Liver (tissue), 9 donors: ENCODE results near the gene WWC2. TPM values are rescaled to one million over a fixed set of nuclear protein-coding genes. Genes with fewer than 3 reads are reported as not detected.

Source experiments
- DNase-seq: peaks from one replicate; pipeline ENCODE4 v3.0.0-alpha.2; 2017; ENCODE audit warnings: low spot score
- H3K27ac ChIP-seq, 2 donors: one replicate each; pipeline ENCODE4 v1.7.0; 2013; ENCODE audit warnings: inconsistent platforms in 2 of 2, low read length in 2 of 2, control low read depth in 1 of 2, low read depth in 1 of 2, mild to moderate bottlenecking in 1 of 2
- H3K27me3 ChIP-seq, 4 donors: one replicate each; pipeline versions ENCODE4 v1.6.1 to v1.7.0; 2013; ENCODE audit warnings: low read length in 3 of 4, inconsistent platforms in 1 of 4, mild to moderate bottlenecking in 1 of 4, moderate library complexity in 1 of 4; ENCODE audit not compliant: control insufficient read depth in 4 of 4, insufficient read depth in 4 of 4
- H3K36me3 ChIP-seq, 4 donors: one replicate each; pipeline versions ENCODE4 v1.6.1 to v1.7.0; 2013; ENCODE audit warnings: low read length in 3 of 4, mild to moderate bottlenecking in 3 of 4, low read depth in 1 of 4, moderate library complexity in 1 of 4; ENCODE audit not compliant: control insufficient read depth in 4 of 4, insufficient read depth in 3 of 4
- H3K4me1 ChIP-seq, 4 donors: one replicate each; pipeline versions ENCODE4 v1.6.1 to v1.7.0; 2013; ENCODE audit warnings: low read length in 3 of 4, mild to moderate bottlenecking in 3 of 4, moderate library complexity in 1 of 4; ENCODE audit not compliant: control insufficient read depth in 4 of 4, insufficient read depth in 4 of 4
- H3K4me3 ChIP-seq, 3 donors: one replicate each; pipeline versions ENCODE4 v1.6.1 to v1.7.0; 2013; ENCODE audit warnings: low read length in 3 of 3, control low read depth in 1 of 3, low read depth in 1 of 3, mild to moderate bottlenecking in 1 of 3
- H3K9ac ChIP-seq, 2 donors: one replicate each; pipeline ENCODE4 v1.7.0; 2013; ENCODE audit warnings: low read length in 2 of 2, mild to moderate bottlenecking in 2 of 2, moderate library complexity in 2 of 2, control low read depth in 1 of 2, low read depth in 1 of 2
- H3K9me3 ChIP-seq, 4 donors: one replicate each; pipeline versions ENCODE4 v1.6.1 to v1.7.0; 2013; ENCODE audit warnings: low read length in 3 of 4; ENCODE audit not compliant: control insufficient read depth in 4 of 4
- CTCF ChIP-seq: fragments of 150-350 bp; IDR thresholded peaks from 2 replicates; pipeline ENCODE4 v1.5.1; 2017; ENCODE audit warnings: improper control_type of control experiment, low read depth, low read length; ENCODE audit not compliant: missing input control
- EGR1 ChIP-seq, 2 donors: IDR thresholded peaks; 2 replicates each; pipeline ENCODE4 v1.6.1; 2016 to 2018; ENCODE audit warnings: antibody characterized with exemption in 2 of 2, low read depth in 2 of 2
- FOXA1 ChIP-seq: IDR thresholded peaks from 2 replicates; pipeline ENCODE4 v1.6.1; 2016; ENCODE audit warnings: antibody characterized with exemption
- GABPA ChIP-seq, 2 donors: IDR thresholded peaks in 1 of 2; conservative IDR thresholded peaks in 1 of 2; 2 replicates each; pipeline ENCODE4 v1.6.1; 2016; ENCODE audit warnings: antibody characterized with exemption in 2 of 2, mild to moderate bottlenecking in 1 of 2, moderate library complexity in 1 of 2
- HNF4A ChIP-seq, 2 donors: conservative IDR thresholded peaks; 2 replicates each; pipeline ENCODE4 v1.6.1; 2016; ENCODE audit warnings: antibody characterized with exemption in 2 of 2, mild to moderate bottlenecking in 2 of 2
- HNF4G ChIP-seq: IDR thresholded peaks from 2 replicates; pipeline ENCODE4 v1.6.1; 2016; ENCODE audit warnings: antibody characterized with exemption
- JUND ChIP-seq, 2 donors: IDR thresholded peaks; 2 replicates each; pipeline ENCODE4 v1.6.1; 2016; ENCODE audit warnings: antibody characterized with exemption in 2 of 2
- NR2F2 ChIP-seq: IDR thresholded peaks from 2 replicates; pipeline ENCODE4 v1.6.1; 2016; ENCODE audit warnings: antibody characterized with exemption
- RAD21 ChIP-seq, 2 donors: IDR thresholded peaks; 2 replicates each; pipeline ENCODE4 v1.6.1; 2016; ENCODE audit warnings: antibody characterized with exemption in 2 of 2, mild to moderate bottlenecking in 2 of 2
- REST ChIP-seq: IDR thresholded peaks from 2 replicates; pipeline ENCODE4 v1.6.1; 2016; ENCODE audit warnings: antibody characterized with exemption, mild to moderate bottlenecking
- RXRA ChIP-seq, 2 donors: IDR thresholded peaks; 2 replicates each; pipeline ENCODE4 v1.6.1; 2017 to 2018; ENCODE audit warnings: antibody characterized with exemption in 2 of 2, mild to moderate bottlenecking in 1 of 2
- TAF1 ChIP-seq: conservative IDR thresholded peaks from 2 replicates; pipeline ENCODE4 v1.6.1; 2016; ENCODE audit warnings: antibody characterized with exemption, mild to moderate bottlenecking
- YY1 ChIP-seq: IDR thresholded peaks from 2 replicates; pipeline ENCODE4 v1.6.1; 2016; ENCODE audit warnings: antibody characterized with exemption, mild to moderate bottlenecking
- ZBTB33 ChIP-seq: IDR thresholded peaks from 2 replicates; pipeline ENCODE4 v1.6.1; 2016; ENCODE audit warnings: antibody characterized with exemption
- WGBS: extraction: QIAGEN DNeasy Blood & Tissue Kit; methylation state at CpG from one replicate; pipeline ENCODE4 v1.1.7; 2013; 5-methylcytosine and 5-hydroxymethylcytosine counted together
- polyA plus RNA-seq, 2 donors: library from polyadenylated mRNA; stranded (reverse) in 1 of 2; unstranded in 1 of 2; fragments of 200-250 nt in 1 of 2; fragments of >200 nt in 1 of 2; fragmentation: Nextera tagmentation in 1 of 2; extraction: Ambion mirVana in 1 of 2; gene quantifications; one replicate each; pipeline versions ENCODE4 v1.2.1 to v1.2.3, GENCODE V29; 2013 to 2015
- total RNA-seq, 2 donors: library from RNA; depleted of rRNA; stranded (reverse); fragments of >200 nt; gene quantifications; one replicate each; pipeline ENCODE4 v1.2.3, GENCODE V29; 2014
- TF ChIP-seq, protein P1 (sequence below): IDR thresholded peaks from 2 replicates; pipeline ENCODE4 v1.6.1; 2016; ENCODE audit warnings: antibody characterized with exemption
- TF ChIP-seq, protein P2 (sequence below): IDR thresholded peaks from 2 replicates; pipeline ENCODE4 v1.6.1; 2016; ENCODE audit warnings: antibody characterized with exemption
- donor health status: healthy.
- donor health status: healthy.
- donor health status: healthy.
- donor health status: healthy.
- donor health status: healthy.

The WWC2 gene
- total and polyA plus RNA-seq, 4 donors, result 8.6 to 60.1 (median 13.3) TPM

DNA sequence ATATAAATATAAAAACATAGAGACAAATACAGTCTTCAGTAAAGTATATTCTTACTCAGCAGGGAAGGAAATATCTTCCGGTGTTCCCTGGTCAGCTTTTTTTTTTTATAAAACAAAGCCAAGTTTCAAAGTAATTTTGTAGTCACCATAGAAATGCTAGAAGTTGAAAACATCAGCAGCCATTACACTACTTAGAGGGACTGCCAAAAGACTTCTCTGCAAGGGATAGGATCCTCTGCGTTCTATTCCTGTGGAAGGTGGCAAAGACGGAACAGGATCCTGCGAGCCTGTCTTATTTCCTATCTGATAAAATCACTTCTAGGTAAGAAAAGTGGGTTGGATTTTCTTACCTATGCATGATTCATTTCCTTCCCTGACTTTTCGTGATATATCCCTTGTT lies 201.6 kb downstream of the WWC2 start:
- no peaks in the 10 kb centered on the region for H3K27me3 ChIP-seq
- 88% methylated on average over 5 of the region's 5 CpGs for WGBS
- H3K27ac ChIP-seq, result no peak overlapping the region
- TF ChIP-seq RXRA (IDR thresholded peaks at IDR 0.05), result no peak
- TF ChIP-seq GABPA (IDR thresholded peaks at IDR 0.05 in 1 of 2, conservative IDR thresholded peaks at IDR 0.05 in 1 of 2), result no peak
- TF ChIP-seq, protein P1, sequence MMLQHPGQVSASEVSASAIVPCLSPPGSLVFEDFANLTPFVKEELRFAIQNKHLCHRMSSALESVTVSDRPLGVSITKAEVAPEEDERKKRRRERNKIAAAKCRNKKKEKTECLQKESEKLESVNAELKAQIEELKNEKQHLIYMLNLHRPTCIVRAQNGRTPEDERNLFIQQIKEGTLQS, result no peak
- TF ChIP-seq REST, result no peak
- no peak for TF ChIP-seq NR2F2
- no peak for TF ChIP-seq YY1
- peaks cover 4 to 26% (median 13%) of the 10 kb centered on the region in 4 donors for H3K36me3 ChIP-seq
- no peak overlapping the region for H3K9ac ChIP-seq
- H3K9me3 ChIP-seq, result no peaks in the 10 kb centered on the region
- H3K4me1 ChIP-seq, result no peaks in the 10 kb centered on the region
- no peak overlapping the region for H3K4me3 ChIP-seq
- DNase-seq, result no peak

DNA sequence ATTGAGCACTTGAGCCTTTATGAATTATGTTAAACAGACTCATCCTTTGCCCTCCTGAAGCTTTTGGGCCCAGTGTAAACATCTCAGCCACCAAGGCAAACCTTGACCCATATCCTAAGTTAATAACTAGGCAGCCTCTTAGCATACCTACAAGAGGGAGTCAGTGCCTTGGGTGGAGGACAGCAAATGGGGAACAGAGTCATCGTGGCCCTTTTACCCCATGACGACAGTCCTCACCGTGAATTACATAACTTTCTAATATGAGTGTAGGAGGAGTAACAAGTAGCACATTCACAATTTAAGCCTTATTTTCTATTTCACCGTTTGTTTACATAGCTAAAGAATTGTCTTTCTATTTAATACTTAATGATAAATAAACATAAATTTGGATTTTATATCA lies 204.2 kb downstream of the WWC2 start:
- Histone ChIP-seq H3K4me1 (no peaks in the 10 kb centered on the region), H3K36me3 (peaks cover 3 to 16% (median 8%) of the 10 kb centered on the region in 4 donors), H3K9ac (no peak overlapping the region), H3K9me3 (no peaks in the 10 kb centered on the region), H3K27ac (no peak overlapping the region), H3K4me3 (no peak overlapping the region), H3K27me3 (no peaks in the 10 kb centered on the region)
- TF ChIP-seq JUND (IDR thresholded peaks at IDR 0.05), result no peak
- TF ChIP-seq TAF1, result no peak
- no peak for TF ChIP-seq RAD21 (IDR thresholded peaks at IDR 0.05)
- TF ChIP-seq HNF4G, result no peak
- TF ChIP-seq, protein P2, sequence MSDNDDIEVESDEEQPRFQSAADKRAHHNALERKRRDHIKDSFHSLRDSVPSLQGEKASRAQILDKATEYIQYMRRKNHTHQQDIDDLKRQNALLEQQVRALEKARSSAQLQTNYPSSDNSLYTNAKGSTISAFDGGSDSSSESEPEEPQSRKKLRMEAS, result no peak
- TF ChIP-seq EGR1 (IDR thresholded peaks at IDR 0.05; ENCODE audit: low read depth in 2 of 2), result no peak
- TF ChIP-seq RXRA (IDR thresholded peaks at IDR 0.05), result no peak
- TF ChIP-seq ZBTB33, result no peak
- no peak for TF ChIP-seq GABPA (IDR thresholded peaks at IDR 0.05 in 1 of 2, conservative IDR thresholded peaks at IDR 0.05 in 1 of 2)
- TF ChIP-seq HNF4A (conservative IDR thresholded peaks at IDR 0.05), result no peak
- TF ChIP-seq CTCF, result no peak
- TF ChIP-seq YY1, result no peak
- TF ChIP-seq FOXA1, result no peak
- WGBS, result 93% methylated on average over 4 of the region's 4 CpGs
- DNase-seq, result no peak
